HL-60 (cell line): Measurements from ENCODE around the gene HGD.

Experiments
- DNase-seq, 2 experiments: peaks; one replicate each; pipeline ENCODE4 v3.0.0-alpha.2; 2010 to 2020; ENCODE audit warnings: low read depth in 1 of 2, low spot score in 1 of 2
- H3K27ac ChIP-seq: fragments of 250-450 bp; sonication (Bioruptor Pico); replicated peaks from 2 replicates; pipeline ENCODE4 v1.5.1; 2020; ENCODE audit warnings: mild to moderate bottlenecking, moderate library complexity
- H3K27me3 ChIP-seq: fragments of 250-450 bp; sonication (Bioruptor Pico); 2 replicates; pipeline ENCODE4 v1.5.1; 2021; ENCODE audit warnings: mild to moderate bottlenecking, moderate library complexity; ENCODE audit not compliant: insufficient read depth, poor library complexity, severe bottlenecking
- H3K4me3 ChIP-seq: replicated peaks from 2 replicates; pipeline ENCODE4 v1.5.1; 2011; ENCODE audit warnings: mild to moderate bottlenecking, control low read depth, low read length; ENCODE audit not compliant: insufficient read depth
- CTCF ChIP-seq: IDR thresholded peaks from one replicate; pipeline ENCODE4 v1.5.1; 2011; ENCODE audit warnings: low read length, control low read depth, inconsistent platforms; ENCODE audit not compliant: insufficient read depth
- GABPA ChIP-seq: IDR thresholded peaks from 2 replicates; pipeline ENCODE4 v1.6.1; 2012; ENCODE audit warnings: low read depth
- POLR2AphosphoS5 ChIP-seq: IDR thresholded peaks from 2 replicates; pipeline ENCODE4 v1.6.1; 2012; ENCODE audit warnings: low read depth
- REST ChIP-seq: IDR thresholded peaks from 2 replicates; pipeline ENCODE4 v1.6.1; 2012; ENCODE audit warnings: low read depth; ENCODE audit not compliant: insufficient replicate concordance
- SPI1 ChIP-seq: IDR thresholded peaks from 2 replicates; pipeline ENCODE4 v1.6.1; 2012; ENCODE audit warnings: low read depth, mild to moderate bottlenecking, borderline replicate concordance

HGD gene

GRCh38 chr3:120661945-120662344, 20.1 kb downstream of the HGD start:
- no peak overlapping the region for H3K4me3 ChIP-seq
- no peak overlapping the region for H3K27ac ChIP-seq
- TF ChIP-seq SPI1: no peak
- no peak for TF ChIP-seq CTCF
- TF ChIP-seq GABPA: no peak
- TF ChIP-seq REST: no peak
- no peak for TF ChIP-seq POLR2AphosphoS5
- DNase-seq: no peak
- H3K27me3 ChIP-seq: no peaks in the 10 kb centered on the region

- H3K4me3 ChIP-seq: no peak overlapping the region
- no peak for DNase-seq
- no peak for TF ChIP-seq POLR2AphosphoS5
- TF ChIP-seq REST: no peak
- TF ChIP-seq GABPA: no peak
- TF ChIP-seq CTCF: no peak
- TF ChIP-seq SPI1: no peak
- no peak overlapping the region for H3K27ac ChIP-seq
- no peaks in the 10 kb centered on the region for H3K27me3 ChIP-seq
Measured at GRCh38 chr3:120661106-120661905, 20.7 kb downstream of the HGD start.

DNA sequence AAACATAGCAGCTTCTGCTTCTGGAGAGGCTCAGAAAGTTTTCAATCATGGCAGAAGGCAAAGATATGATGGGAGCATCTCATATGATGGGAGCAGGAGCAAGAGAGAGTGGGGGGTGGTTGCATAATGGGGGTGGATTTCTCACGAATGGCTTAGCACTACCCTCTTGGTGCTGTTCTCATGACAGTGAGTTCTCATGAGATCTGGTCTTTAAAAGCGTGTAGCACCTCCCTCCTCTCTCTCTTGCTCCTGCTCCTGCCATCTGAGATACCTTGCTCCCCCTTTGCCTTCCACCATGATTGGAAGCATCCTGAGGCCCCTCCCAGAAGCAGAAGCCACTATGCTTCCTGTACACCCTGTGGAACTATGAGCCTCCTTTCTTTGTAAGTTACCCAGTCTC, 22.2 kb downstream of the HGD start:
- no peak for DNase-seq
- no peaks in the 10 kb centered on the region for H3K27me3 ChIP-seq
- H3K4me3 ChIP-seq: no peak overlapping the region
- H3K27ac ChIP-seq: no peak overlapping the region
- TF ChIP-seq GABPA: no peak
- no peak for TF ChIP-seq REST
- no peak for TF ChIP-seq SPI1
- no peak for TF ChIP-seq POLR2AphosphoS5
- TF ChIP-seq CTCF: no peak
